Activated T-helper 1 cell treated with anti-CD3 and anti-CD28 coated beads, Interleukin-12 subunit alpha, Interleukin-12 subunit beta, Interleukin-2, Interleukin-4 antibody, amounts not matched to agents 30 ng/mL and 10 ng/mL and 1 ng/mL, durations not matched to agents 14 hours and 24 hours and 36 hours (primary cell): ENCODE data around the gene TUBA4A. TPM values are rescaled to one million over a fixed set of nuclear protein-coding genes. Genes with fewer than 3 reads are reported as not detected.
A peak's percentile ranks its signal among the peaks of the same experiment; 100 is the strongest.
"Not testable (repeated sequence)": the region's sequence is repeated elsewhere in the genome, so short reads cannot be mapped to it uniquely, and the experiment has no call there.

Experiments
- DNase-seq: peaks from one replicate; pipeline ENCODE4 v3.0.0; 2021; ENCODE audit warnings: low spot score
- H3K27ac Mint-ChIP-seq: one replicate; pipeline ENCODE4 v1.8.0; 2021; ENCODE audit warnings: mild to moderate bottlenecking, mixed read lengths
- H3K27me3 Mint-ChIP-seq: one replicate; pipeline ENCODE4 v1.8.0; 2022; ENCODE audit warnings: mild to moderate bottlenecking, moderate library complexity, mixed read lengths; ENCODE audit not compliant: insufficient read depth
- H3K36me3 Mint-ChIP-seq: one replicate; pipeline ENCODE4 v1.8.0; 2021; ENCODE audit warnings: low read depth, mixed read lengths
- H3K4me1 Mint-ChIP-seq: one replicate; pipeline ENCODE4 v1.8.0; 2021; ENCODE audit warnings: low read depth, mixed read lengths
- H3K4me3 Mint-ChIP-seq: one replicate; pipeline ENCODE4 v1.8.0; 2021; ENCODE audit warnings: mild to moderate bottlenecking, moderate library complexity, mixed read lengths
- H3K9me3 Mint-ChIP-seq: one replicate; pipeline ENCODE4 v1.8.0; 2021; ENCODE audit warnings: mixed read lengths
- intact Hi-C: fragments of 100-400 bp; cut with micrococcal nuclease; formaldehyde crosslinking; loops from one replicate; pipeline ENCODE4 v1.15.1; 2024
- total RNA-seq: library from RNA; stranded (reverse); gene quantifications from 2 replicates; pipeline ENCODE4 v1.2.3, GENCODE V29; 2022

TUBA4A gene
- total RNA-seq, 1 donor from 2014 or later: 217 TPM

- Mint-ChIP-seq H3K36me3 (no peaks in the 10 kb centered on the region), H3K27ac (no peak overlapping the region), H3K9me3 (no peaks in the 10 kb centered on the region), H3K27me3 (peaks cover 14% of the 10 kb centered on the region), H3K4me3 (no peak overlapping the region), H3K4me1 (peaks cover 8% of the 10 kb centered on the region)
- intact Hi-C loops: no loop called here
- no peak for DNase-seq
Observed at GRCh38 chr2:219292616-219293015, 38.9 kb upstream of the TUBA4A start.

- no peaks in the 10 kb centered on the region for H3K36me3 Mint-ChIP-seq
- no peak overlapping the region for H3K4me3 Mint-ChIP-seq
- peaks cover 8% of the 10 kb centered on the region for H3K4me1 Mint-ChIP-seq
- H3K27ac Mint-ChIP-seq: no peak overlapping the region
- peaks cover 14% of the 10 kb centered on the region for H3K27me3 Mint-ChIP-seq
- DNase-seq: no peak
- H3K9me3 Mint-ChIP-seq: no peaks in the 10 kb centered on the region
- intact Hi-C loops: no loop called here
Observed at GRCh38 chr2:219291910-219292490, 38.3 kb upstream of the TUBA4A start.

- H3K9me3 Mint-ChIP-seq: no peaks in the 10 kb centered on the region
- no peak for DNase-seq
- H3K27ac Mint-ChIP-seq: no peak overlapping the region
- H3K4me3 Mint-ChIP-seq: no peak overlapping the region
- intact Hi-C loops: no loop called here
- H3K4me1 Mint-ChIP-seq: peaks cover 8% of the 10 kb centered on the region
- H3K27me3 Mint-ChIP-seq: peaks cover 14% of the 10 kb centered on the region
- no peaks in the 10 kb centered on the region for H3K36me3 Mint-ChIP-seq
Observed at GRCh38 chr2:219291394-219291793, 37.7 kb upstream of the TUBA4A start.

- intact Hi-C loops: no loop called here
- Mint-ChIP-seq H3K27ac (no peak overlapping the region), H3K9me3 (no peaks in the 10 kb centered on the region), H3K27me3 (peaks cover 14% of the 10 kb centered on the region), H3K4me3 (no peak overlapping the region), H3K36me3 (peaks cover 4% of the 10 kb centered on the region), H3K4me1 (peaks cover 8% of the 10 kb centered on the region)
- DNase-seq: no peak
Observed at GRCh38 chr2:219290381-219291171, 36.9 kb upstream of the TUBA4A start.

GRCh38 chr2:219289537-219290361 is 36.0 kb upstream of the TUBA4A start:
- Mint-ChIP-seq H3K9me3 (no peaks in the 10 kb centered on the region), H3K4me1 (peaks cover 8% of the 10 kb centered on the region), H3K4me3 (no peak overlapping the region), H3K27ac (no peak overlapping the region), H3K36me3 (peaks cover 6% of the 10 kb centered on the region), H3K27me3 (peaks cover 14% of the 10 kb centered on the region)
- intact Hi-C loops: no loop called here
- DNase-seq: no peak

- peaks cover 4% of the 10 kb centered on the region for H3K4me1 Mint-ChIP-seq
- DNase-seq: no peak
- intact Hi-C loops: no loop called here
- no peaks in the 10 kb centered on the region for H3K9me3 Mint-ChIP-seq
- H3K27me3 Mint-ChIP-seq: peaks cover 14% of the 10 kb centered on the region
- H3K27ac Mint-ChIP-seq: no peak overlapping the region
- H3K4me3 Mint-ChIP-seq: no peak overlapping the region
- peaks cover 6% of the 10 kb centered on the region for H3K36me3 Mint-ChIP-seq
Observed at GRCh38 chr2:219289195-219289536, 35.4 kb upstream of the TUBA4A start.

- H3K27me3 Mint-ChIP-seq: peaks cover 14% of the 10 kb centered on the region
- peaks cover 16% of the 10 kb centered on the region for H3K36me3 Mint-ChIP-seq
- H3K4me1 Mint-ChIP-seq: no peaks in the 10 kb centered on the region
- no peak overlapping the region for H3K27ac Mint-ChIP-seq
- intact Hi-C loops: no loop called here
- H3K4me3 Mint-ChIP-seq: no peak overlapping the region
- no peaks in the 10 kb centered on the region for H3K9me3 Mint-ChIP-seq
- DNase-seq: no peak
Observed at GRCh38 chr2:219287580-219288265, 34.0 kb upstream of the TUBA4A start.

GRCh38 chr2:219287116-219287440 is 33.4 kb upstream of the TUBA4A start:
- H3K27ac Mint-ChIP-seq, intact Hi-C loops, H3K9me3 Mint-ChIP-seq, H3K4me3 Mint-ChIP-seq, H3K4me1 Mint-ChIP-seq, DNase-seq: not testable (repeated sequence)
- Mint-ChIP-seq H3K27me3 (peaks cover 10% of the 10 kb centered on the region), H3K36me3 (peaks cover 21% of the 10 kb centered on the region)

GRCh38 chr2:219286436-219287115 is 32.9 kb upstream of the TUBA4A start:
- Mint-ChIP-seq H3K4me3 (no peak overlapping the region), H3K27me3 (peaks cover 9% of the 10 kb centered on the region), H3K9me3 (no peaks in the 10 kb centered on the region), H3K4me1 (peaks cover 2% of the 10 kb centered on the region), H3K27ac (peak overlapping the region; percentile 63), H3K36me3 (peaks cover 22% of the 10 kb centered on the region)
- intact Hi-C loops: no loop called here
- no peak for DNase-seq

- H3K27ac Mint-ChIP-seq: no peak overlapping the region
- H3K4me1 Mint-ChIP-seq: peaks cover 9% of the 10 kb centered on the region
- intact Hi-C loops: no loop called here
- no peak for DNase-seq
- no peaks in the 10 kb centered on the region for H3K9me3 Mint-ChIP-seq
- H3K36me3 Mint-ChIP-seq: peaks cover 28% of the 10 kb centered on the region
- H3K27me3 Mint-ChIP-seq: peaks cover 5% of the 10 kb centered on the region
- H3K4me3 Mint-ChIP-seq: no peak overlapping the region
Observed at GRCh38 chr2:219285894-219286425, 32.2 kb upstream of the TUBA4A start.

- Mint-ChIP-seq H3K4me1 (peaks cover 15% of the 10 kb centered on the region), H3K27me3 (no peaks in the 10 kb centered on the region), H3K27ac (no peak overlapping the region), H3K9me3 (no peaks in the 10 kb centered on the region), H3K36me3 (peaks cover 28% of the 10 kb centered on the region), H3K4me3 (no peak overlapping the region)
- intact Hi-C loops: no loop called here
- no peak for DNase-seq
Observed at GRCh38 chr2:219285373-219285735, 31.6 kb upstream of the TUBA4A start.
